ENCODE measurements around the gene LHFPL2.
"Not testable (repeated sequence)": the region's sequence is repeated elsewhere in the genome, so short reads cannot be mapped to it uniquely, and the experiment has no call there.

The LHFPL2 gene

GRCh38 chr5:78467752-78468357 is 180.7 kb downstream of the LHFPL2 start:
- DNase-seq (ENCODE audit: low spot score) = peak; percentile 64

GRCh38 chr5:78467140-78467539 is 181.4 kb downstream of the LHFPL2 start:
- no peak for DNase-seq (ENCODE audit: low spot score)

- DNase-seq (ENCODE audit: low spot score) = no peak
Observed at GRCh38 chr5:78458843-78459242, 189.7 kb downstream of the LHFPL2 start.

- DNase-seq (ENCODE audit: low spot score) = not testable (repeated sequence)
Observed at GRCh38 chr5:78457507-78457906, 191.1 kb downstream of the LHFPL2 start.

GRCh38 chr5:78449103-78449502 is 199.5 kb downstream of the LHFPL2 start:
- no peak for DNase-seq (ENCODE audit: low spot score)

- DNase-seq (ENCODE audit: low spot score) = no peak
Observed at GRCh38 chr5:78447775-78448424, 200.7 kb downstream of the LHFPL2 start.
